WERI-Rb-1 (cell line): ENCODE measurements around the gene MTHFD2.

ENCODE experiments used
- DNase-seq: peaks from one replicate; pipeline ENCODE4 v3.0.0-alpha.2; 2020
- H3K27ac ChIP-seq: fragments of 250-450 bp; sonication (Bioruptor Pico); 2 replicates; pipeline ENCODE4 v1.5.1; 2020; ENCODE audit warnings: mild to moderate bottlenecking, moderate library complexity
- H3K27me3 ChIP-seq: fragments of 250-450 bp; sonication (Bioruptor Pico); 2 replicates; pipeline ENCODE4 v1.5.1; 2021; ENCODE audit warnings: mild to moderate bottlenecking, low read depth, moderate library complexity; ENCODE audit not compliant: insufficient read depth, severe bottlenecking
- H3K36me3 ChIP-seq: fragments of 250-450 bp; sonication (Bioruptor Pico); 2 replicates; pipeline ENCODE4 v1.5.1; 2020; ENCODE audit warnings: mild to moderate bottlenecking, moderate library complexity
- H3K4me3 ChIP-seq: 2 replicates; pipeline ENCODE4 v1.5.1; 2011; ENCODE audit warnings: low read depth, mild to moderate bottlenecking, control low read depth, low read length
- H3K9me3 ChIP-seq: fragments of 250-450 bp; sonication (Bioruptor Pico); 2 replicates; pipeline ENCODE4 v1.5.1; 2021; ENCODE audit warnings: mild to moderate bottlenecking, moderate library complexity; ENCODE audit not compliant: severe bottlenecking
- CTCF ChIP-seq: IDR thresholded peaks from 2 replicates; pipeline ENCODE4 v1.5.1; 2011; ENCODE audit warnings: low read depth, mild to moderate bottlenecking, control low read depth, inconsistent platforms, low read length

Gene MTHFD2

GRCh38 chr2:74198023-74198460 lies 373 bp upstream of the MTHFD2 start:
- peaks cover 31% of the 10 kb centered on the region for H3K36me3 ChIP-seq
- DNase-seq, result no peak
- no peaks in the 10 kb centered on the region for H3K9me3 ChIP-seq
- H3K4me3 ChIP-seq, result no peak overlapping the region; the same call in none of the 2 replicates
- TF ChIP-seq CTCF, result no peak
- H3K27me3 ChIP-seq, result no peaks in the 10 kb centered on the region
- peak overlapping the region; percentile 97 for H3K27ac ChIP-seq

GRCh38 chr2:74199275-74199701 lies 873 bp downstream of the MTHFD2 start:
- TF ChIP-seq CTCF, result no peak
- Histone ChIP-seq H3K27ac (peak overlapping the region; percentile 97), H3K4me3 (peak overlapping the region; percentile 84), H3K36me3 (peaks cover 41% of the 10 kb centered on the region), H3K27me3 (no peaks in the 10 kb centered on the region), H3K9me3 (no peaks in the 10 kb centered on the region)
- no peak for DNase-seq

- DNase-seq, result no peak
- Histone ChIP-seq H3K4me3 (peak overlapping the region; percentile 84), H3K9me3 (no peaks in the 10 kb centered on the region), H3K36me3 (peaks cover 47% of the 10 kb centered on the region), H3K27me3 (no peaks in the 10 kb centered on the region), H3K27ac (peak overlapping the region; percentile 97)
- TF ChIP-seq CTCF, result no peak
These were observed 1.5 kb downstream of the MTHFD2 start for GRCh38 chr2:74199871-74200305.

- no peaks in the 10 kb centered on the region for H3K9me3 ChIP-seq
- H3K36me3 ChIP-seq, result peaks cover 54% of the 10 kb centered on the region
- no peak overlapping the region for H3K4me3 ChIP-seq
- H3K27ac ChIP-seq, result no peak overlapping the region
- no peak for TF ChIP-seq CTCF
- no peak for DNase-seq
- H3K27me3 ChIP-seq, result no peaks in the 10 kb centered on the region
These were observed 2.8 kb downstream of the MTHFD2 start for GRCh38 chr2:74201196-74201595.

GRCh38 chr2:74201596-74201995 lies 3.2 kb downstream of the MTHFD2 start:
- Histone ChIP-seq H3K4me3 (no peak overlapping the region), H3K36me3 (peaks cover 58% of the 10 kb centered on the region), H3K27me3 (no peaks in the 10 kb centered on the region), H3K9me3 (no peaks in the 10 kb centered on the region), H3K27ac (no peak overlapping the region)
- DNase-seq, result no peak
- TF ChIP-seq CTCF, result no peak

GRCh38 chr2:74204436-74204835 lies 6.0 kb downstream of the MTHFD2 start:
- no peak for TF ChIP-seq CTCF
- Histone ChIP-seq H3K27ac (peak overlapping the region; percentile 45), H3K4me3 (no peak overlapping the region), H3K9me3 (no peaks in the 10 kb centered on the region), H3K27me3 (no peaks in the 10 kb centered on the region), H3K36me3 (peaks cover 75% of the 10 kb centered on the region)
- no peak for DNase-seq
